Activated CD4-positive, alpha-beta T cell treated with anti-CD3 and anti-CD28 coated beads, Interleukin-2, amount 10 ng/mL, durations not matched to agents 24 days and 14 days (primary cell): Measurements from ENCODE around the gene TNFAIP2. TPM values are rescaled to one million over a fixed set of nuclear protein-coding genes. Genes with fewer than 3 reads are reported as not detected.

Source experiments
- DNase-seq: peaks from one replicate; pipeline ENCODE4 v3.0.0; 2022
- H3K27ac Mint-ChIP-seq: one replicate; pipeline ENCODE4 v1.8.0; 2022; ENCODE audit warnings: mild to moderate bottlenecking, mixed read lengths
- H3K27me3 Mint-ChIP-seq: one replicate; pipeline ENCODE4 v1.8.0; 2022; ENCODE audit warnings: mixed read lengths
- H3K36me3 Mint-ChIP-seq: one replicate; pipeline ENCODE4 v1.8.0; 2022; ENCODE audit warnings: low read depth, mild to moderate bottlenecking, mixed read lengths
- H3K4me1 Mint-ChIP-seq: one replicate; pipeline ENCODE4 v1.8.0; 2021; ENCODE audit warnings: mixed read lengths
- H3K4me3 Mint-ChIP-seq: one replicate; pipeline ENCODE4 v1.8.0; 2022; ENCODE audit warnings: mild to moderate bottlenecking, moderate library complexity, mixed read lengths
- H3K9me3 Mint-ChIP-seq: one replicate; pipeline ENCODE4 v1.8.0; 2021; ENCODE audit warnings: mixed read lengths
- intact Hi-C: fragments of 100-400 bp; cut with micrococcal nuclease; formaldehyde crosslinking; loops from one replicate; pipeline ENCODE4 v1.15.1; 2023
- total RNA-seq: library from RNA; stranded (reverse); gene quantifications from 2 replicates; pipeline ENCODE4 v1.2.3, GENCODE V29; 2022

Gene TNFAIP2
- total RNA-seq, 1 donor from 2014 or later, result 0.37 TPM

- intact Hi-C loops, result no loop called here
- peaks cover 5% of the 10 kb centered on the region for H3K27me3 Mint-ChIP-seq
- DNase-seq, result no peak
- H3K9me3 Mint-ChIP-seq, result no peaks in the 10 kb centered on the region
- no peak overlapping the region for H3K4me3 Mint-ChIP-seq
- H3K36me3 Mint-ChIP-seq, result no peaks in the 10 kb centered on the region
- H3K4me1 Mint-ChIP-seq, result no peaks in the 10 kb centered on the region
- H3K27ac Mint-ChIP-seq, result no peak overlapping the region
These were observed 4.8 kb downstream of the TNFAIP2 start for GRCh38 chr14:103127861-103128598.

- no peaks in the 10 kb centered on the region for H3K4me1 Mint-ChIP-seq
- no peaks in the 10 kb centered on the region for H3K9me3 Mint-ChIP-seq
- no peak for DNase-seq
- intact Hi-C loops, result no loop called here
- no peaks in the 10 kb centered on the region for H3K36me3 Mint-ChIP-seq
- peaks cover 5% of the 10 kb centered on the region for H3K27me3 Mint-ChIP-seq
- no peak overlapping the region for H3K4me3 Mint-ChIP-seq
- H3K27ac Mint-ChIP-seq, result no peak overlapping the region
These were observed 5.5 kb downstream of the TNFAIP2 start for GRCh38 chr14:103128631-103129300.

GRCh38 chr14:103129301-103130016, 6.2 kb downstream of the TNFAIP2 start:
- intact Hi-C loops, result no loop called here
- no peaks in the 10 kb centered on the region for H3K9me3 Mint-ChIP-seq
- H3K36me3 Mint-ChIP-seq, result no peaks in the 10 kb centered on the region
- no peaks in the 10 kb centered on the region for H3K4me1 Mint-ChIP-seq
- H3K27me3 Mint-ChIP-seq, result no peaks in the 10 kb centered on the region
- DNase-seq, result no peak
- no peak overlapping the region for H3K27ac Mint-ChIP-seq
- H3K4me3 Mint-ChIP-seq, result no peak overlapping the region

GRCh38 chr14:103130017-103130764, 6.9 kb downstream of the TNFAIP2 start:
- H3K9me3 Mint-ChIP-seq, result no peaks in the 10 kb centered on the region
- no peaks in the 10 kb centered on the region for H3K4me1 Mint-ChIP-seq
- H3K4me3 Mint-ChIP-seq, result no peak overlapping the region
- intact Hi-C loops, result no loop called here
- H3K27me3 Mint-ChIP-seq, result no peaks in the 10 kb centered on the region
- no peaks in the 10 kb centered on the region for H3K36me3 Mint-ChIP-seq
- no peak for DNase-seq
- no peak overlapping the region for H3K27ac Mint-ChIP-seq

- intact Hi-C loops, result no loop called here
- Mint-ChIP-seq H3K9me3 (no peaks in the 10 kb centered on the region), H3K27me3 (no peaks in the 10 kb centered on the region), H3K4me3 (no peak overlapping the region), H3K36me3 (no peaks in the 10 kb centered on the region), H3K4me1 (no peaks in the 10 kb centered on the region), H3K27ac (no peak overlapping the region)
- no peak for DNase-seq
These were observed 7.7 kb downstream of the TNFAIP2 start for GRCh38 chr14:103130965-103131364.

GRCh38 chr14:103131580-103131979, 8.3 kb downstream of the TNFAIP2 start:
- DNase-seq, result no peak

GRCh38 chr14:103132381-103133209, 9.3 kb downstream of the TNFAIP2 start:
- Mint-ChIP-seq H3K4me3 (no peak overlapping the region), H3K36me3 (no peaks in the 10 kb centered on the region), H3K27me3 (peaks cover under 1% of the 10 kb centered on the region), H3K4me1 (no peaks in the 10 kb centered on the region), H3K9me3 (no peaks in the 10 kb centered on the region), H3K27ac (no peak overlapping the region)
- intact Hi-C loops, result no loop called here
- DNase-seq, result no peak

More at GRCh38 chr14:103131580-103131979, 8.3 kb downstream of the TNFAIP2 start:
- no peak overlapping the region for H3K27ac Mint-ChIP-seq
- intact Hi-C loops, result no loop called here
- no peaks in the 10 kb centered on the region for H3K4me1 Mint-ChIP-seq
- H3K27me3 Mint-ChIP-seq, result no peaks in the 10 kb centered on the region
- H3K36me3 Mint-ChIP-seq, result no peaks in the 10 kb centered on the region
- H3K9me3 Mint-ChIP-seq, result no peaks in the 10 kb centered on the region
- no peak overlapping the region for H3K4me3 Mint-ChIP-seq

DNA sequence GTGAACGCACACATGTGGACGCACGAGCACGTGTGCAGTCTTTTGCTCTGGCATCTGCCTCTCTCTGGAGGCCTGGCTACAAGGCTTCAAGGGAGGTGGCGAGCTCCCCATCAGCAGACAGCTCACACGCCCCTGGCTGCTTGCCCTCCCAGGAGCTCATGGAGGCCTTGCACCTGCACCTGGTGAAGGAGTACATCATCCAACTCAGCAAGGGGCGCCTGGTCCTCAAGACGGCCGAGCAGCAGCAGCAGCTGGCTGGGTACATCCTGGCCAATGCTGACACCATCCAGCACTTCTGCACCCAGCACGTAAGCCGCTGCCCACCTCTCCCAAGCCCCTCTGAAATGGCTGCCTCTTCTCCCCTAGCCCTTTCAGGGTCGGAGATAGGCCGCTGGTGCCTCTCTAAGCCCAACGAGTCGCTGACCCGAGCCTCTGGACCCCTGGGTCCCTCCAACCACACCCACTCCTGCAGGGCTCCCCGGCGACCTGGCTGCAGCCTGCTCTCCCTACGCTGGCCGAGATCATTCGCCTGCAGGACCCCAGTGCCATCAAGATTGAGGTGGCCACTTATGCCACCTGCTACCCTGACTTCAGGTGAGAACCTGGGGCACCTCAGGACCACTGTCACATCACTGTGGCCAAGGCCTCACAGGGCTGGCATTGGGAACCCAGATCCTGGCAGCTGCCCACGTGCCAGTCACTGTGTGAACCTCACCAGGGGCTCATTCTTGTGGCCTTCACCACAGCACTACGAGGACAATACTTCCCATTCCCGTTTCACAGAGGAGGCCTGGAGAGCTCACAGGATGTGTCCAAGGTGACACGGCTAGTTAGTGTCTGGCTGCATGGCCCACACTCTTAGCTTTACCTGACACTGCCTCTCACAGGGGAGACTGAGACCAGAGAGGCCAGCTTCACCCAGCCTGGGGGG, 10.2 kb downstream of the TNFAIP2 start:
- Mint-ChIP-seq H3K27ac (no peak overlapping the region), H3K4me3 (no peak overlapping the region), H3K9me3 (no peaks in the 10 kb centered on the region), H3K36me3 (no peaks in the 10 kb centered on the region), H3K4me1 (no peaks in the 10 kb centered on the region), H3K27me3 (peaks cover 2% of the 10 kb centered on the region)
- intact Hi-C loops, result no loop called here
- DNase-seq, result no peak

DNA sequence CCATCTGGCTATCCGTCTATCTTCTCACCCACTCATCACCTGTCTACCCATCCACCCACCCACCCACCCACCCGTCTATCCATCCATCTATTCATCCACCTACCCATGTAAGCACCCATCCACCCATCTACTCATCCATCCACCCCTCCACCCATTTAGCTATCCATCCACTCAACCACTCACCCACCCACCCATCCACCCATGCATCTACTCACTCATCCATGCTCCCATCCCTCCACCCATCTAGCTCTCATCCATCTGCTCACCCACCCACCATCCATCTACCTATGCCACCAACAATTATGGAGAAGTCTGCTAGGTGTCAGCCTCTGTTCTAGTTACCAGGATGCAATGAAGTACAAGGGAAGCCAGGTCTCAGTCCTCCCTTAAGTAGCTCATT, 11.1 kb downstream of the TNFAIP2 start:
- H3K9me3 Mint-ChIP-seq, result no peaks in the 10 kb centered on the region
- no peak overlapping the region for H3K4me3 Mint-ChIP-seq
- intact Hi-C loops, result no loop called here
- H3K36me3 Mint-ChIP-seq, result no peaks in the 10 kb centered on the region
- no peak for DNase-seq
- H3K27ac Mint-ChIP-seq, result no peak overlapping the region
- H3K27me3 Mint-ChIP-seq, result peaks cover 2% of the 10 kb centered on the region
- H3K4me1 Mint-ChIP-seq, result no peaks in the 10 kb centered on the region

DNA sequence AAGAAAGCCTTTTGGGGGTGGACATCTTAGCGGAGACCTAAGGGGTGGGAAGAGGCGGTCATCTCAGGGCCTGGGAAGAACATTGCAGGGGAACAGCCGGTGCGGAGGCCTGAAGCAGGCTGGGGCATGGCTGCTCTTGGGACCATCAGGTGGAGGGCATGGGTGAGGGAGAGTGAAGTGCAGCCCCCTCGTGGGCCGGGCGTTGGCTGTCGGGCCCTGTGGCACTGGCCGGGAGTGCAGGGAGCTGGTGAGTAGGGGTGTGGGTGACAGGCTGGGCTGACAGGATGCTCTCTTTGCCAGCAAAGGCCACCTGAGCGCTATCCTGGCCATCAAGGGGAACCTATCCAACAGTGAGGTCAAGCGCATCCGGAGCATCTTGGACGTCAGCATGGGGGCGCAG, 11.7 kb downstream of the TNFAIP2 start:
- Mint-ChIP-seq H3K36me3 (no peaks in the 10 kb centered on the region), H3K4me3 (no peak overlapping the region), H3K27me3 (peaks cover 5% of the 10 kb centered on the region), H3K4me1 (no peaks in the 10 kb centered on the region), H3K27ac (no peak overlapping the region), H3K9me3 (no peaks in the 10 kb centered on the region)
- intact Hi-C loops, result no loop called here
- DNase-seq, result no peak

GRCh38 chr14:103135333-103136260, 12.3 kb downstream of the TNFAIP2 start:
- Mint-ChIP-seq H3K27me3 (peaks cover 8% of the 10 kb centered on the region), H3K27ac (no peak overlapping the region), H3K36me3 (no peaks in the 10 kb centered on the region), H3K4me3 (no peak overlapping the region), H3K4me1 (peaks cover 3% of the 10 kb centered on the region), H3K9me3 (no peaks in the 10 kb centered on the region)
- DNase-seq, result no peak
- intact Hi-C loops, result no loop called here
